GM23338 (cell line): ENCODE results near the gene GRAMD4. TPM values are rescaled to one million over a fixed set of nuclear protein-coding genes. Genes with fewer than 3 reads are reported as not detected.

ENCODE experiments used
- ATAC-seq: fragments of 200-7000 bp; cut with Tn5 transposase; 3 replicates; pipeline ENCODE4 v1.9.1; 2020
- DNase-seq: peaks from one replicate; pipeline ENCODE4 v3.0.0-alpha.2; 2015; ENCODE audit warnings: low spot score
- H2AFZ ChIP-seq: fragments of 200-600 bp; sonication (generic); 2 replicates; pipeline ENCODE4 v1.8.0; 2016; ENCODE audit warnings: antibody characterized with exemption, mild to moderate bottlenecking, moderate library complexity
- H3F3A ChIP-seq: fragments of 200-600 bp; sonication (generic); replicated peaks from 2 replicates; pipeline ENCODE4 v1.8.0; 2017; ENCODE audit warnings: antibody characterized with exemption, mixed run types, low read depth
- H3K27ac ChIP-seq: fragments of 200-600 bp; sonication (generic); 2 replicates; pipeline ENCODE4 v1.6.1; 2016; ENCODE audit warnings: low read depth
- H3K27me3 ChIP-seq: fragments of 200-600 bp; sonication (generic); 2 replicates; pipeline ENCODE4 v1.8.0; 2016; ENCODE audit warnings: mild to moderate bottlenecking, mixed run types, moderate library complexity; ENCODE audit not compliant: insufficient read depth
- H3K36me3 ChIP-seq: fragments of 200-600 bp; sonication (generic); 2 replicates; pipeline ENCODE4 v1.8.0; 2016; ENCODE audit warnings: mild to moderate bottlenecking; ENCODE audit not compliant: insufficient read depth
- H3K4me1 ChIP-seq: fragments of 200-600 bp; sonication (generic); 2 replicates; pipeline ENCODE4 v1.8.0; 2016; ENCODE audit warnings: mild to moderate bottlenecking, moderate library complexity; ENCODE audit not compliant: insufficient read depth
- H3K4me2 ChIP-seq: fragments of 200-600 bp; sonication (generic); 2 replicates; pipeline ENCODE4 v1.7.1; 2017; ENCODE audit warnings: mixed run types
- H3K4me3 ChIP-seq: fragments of 200-600 bp; sonication (generic); 2 replicates; pipeline ENCODE4 v1.6.1; 2016; ENCODE audit warnings: mixed run types
- H3K79me2 ChIP-seq: fragments of 200-600 bp; sonication (generic); replicated peaks from 2 replicates; pipeline ENCODE4 v1.8.0; 2017; ENCODE audit warnings: mild to moderate bottlenecking; ENCODE audit not compliant: insufficient read depth
- H3K9me2 ChIP-seq: fragments of 200-600 bp; sonication (generic); 2 replicates; pipeline ENCODE4 v1.8.0; 2017; ENCODE audit not compliant: insufficient read depth
- H4K20me1 ChIP-seq: fragments of 200-600 bp; sonication (generic); replicated peaks from 2 replicates; pipeline ENCODE4 v1.8.0; 2017; ENCODE audit warnings: mild to moderate bottlenecking; ENCODE audit not compliant: insufficient read depth
- H3K27ac Mint-ChIP-seq: 2 replicates; pipeline ENCODE4 v1.8.0; 2020; ENCODE audit warnings: inconsistent platforms, mild to moderate bottlenecking, moderate library complexity, mixed read lengths
- H3K27me3 Mint-ChIP-seq: 3 replicates; pipeline ENCODE4 v1.8.0; 2022; ENCODE audit warnings: low read depth, mild to moderate bottlenecking, moderate library complexity, mixed read lengths, inconsistent platforms; ENCODE audit not compliant: insufficient read depth, poor library complexity
- H3K36me3 Mint-ChIP-seq: 3 replicates; pipeline ENCODE4 v1.8.0; 2021; ENCODE audit warnings: low read depth, mild to moderate bottlenecking, inconsistent platforms, moderate library complexity, mixed read lengths
- H3K4me1 Mint-ChIP-seq: 3 replicates; pipeline ENCODE4 v1.8.0; 2020; ENCODE audit warnings: mild to moderate bottlenecking, inconsistent platforms, mixed read lengths
- H3K4me3 Mint-ChIP-seq: 3 replicates; pipeline ENCODE4 v1.8.0; 2021; ENCODE audit warnings: moderate library complexity, mild to moderate bottlenecking, inconsistent platforms, mixed read lengths
- H3K9me3 Mint-ChIP-seq: 3 replicates; pipeline ENCODE4 v1.8.0; 2020; ENCODE audit warnings: moderate library complexity, mild to moderate bottlenecking, inconsistent platforms, mixed read lengths
- CREB1 ChIP-seq: fragments of 250-450 bp; sonication (Bioruptor Pico); IDR thresholded peaks from 2 replicates; pipeline ENCODE4 v1.5.0; 2020; ENCODE audit warnings: low read depth, mild to moderate bottlenecking, moderate library complexity
- EZH2phosphoT487 ChIP-seq: fragments of 200-600 bp; sonication (generic); IDR thresholded peaks from one replicate; pipeline ENCODE4 v1.8.1; 2018; ENCODE audit warnings: antibody characterized with exemption; ENCODE audit not compliant: unreplicated experiment
- ZNF114 ChIP-seq: fragments of 250-450 bp; sonication (Bioruptor Pico); IDR thresholded peaks from 2 replicates; pipeline ENCODE4 v1.5.0; 2020; ENCODE audit warnings: mild to moderate bottlenecking, moderate library complexity
- ZNF331 ChIP-seq: fragments of 250-450 bp; sonication (Bioruptor Pico); IDR thresholded peaks from 2 replicates; pipeline ENCODE4 v1.5.0; 2020; ENCODE audit warnings: low read depth, mild to moderate bottlenecking, moderate library complexity
- polyA plus RNA-seq: library from polyadenylated mRNA; unstranded; fragments of >200 nt; fragmentation: Nextera tagmentation; extraction: Ambion mirVana; gene quantifications from 2 replicates; pipeline ENCODE4 v1.2.1, GENCODE V29; 2016
- total RNA-seq: library from RNA; depleted of rRNA; stranded (reverse); fragments of >200 nt; shearing (Covaris generic); gene quantifications from 2 replicates; pipeline ENCODE4 v1.2.3, GENCODE V29; 2014
- TF ChIP-seq, protein P1 (sequence below), 2 experiments: fragments of 200-600 bp in 1 of 2; sonication (generic) in 1 of 2; conservative IDR thresholded peaks; 2 replicates each; pipeline versions ENCODE4 v1.5.1 to v1.6.1; 2016 to 2017; ENCODE audit warnings: antibody characterized with exemption in 2 of 2, low read depth in 2 of 2, mild to moderate bottlenecking in 2 of 2, moderate library complexity in 1 of 2
- TF ChIP-seq, protein P2 (sequence below): IDR thresholded peaks from 2 replicates; pipeline ENCODE4 v1.6.1; 2016; ENCODE audit warnings: antibody characterized with exemption
- TF ChIP-seq, protein P3 (sequence below): IDR thresholded peaks from one replicate; pipeline ENCODE4 v1.6.1; 2018; ENCODE audit warnings: antibody characterized with exemption; ENCODE audit not compliant: unreplicated experiment

Gene GRAMD4
- total and polyA plus RNA-seq, 2 experiments from 2014 or later, result 2.7 to 81.8 TPM

DNA sequence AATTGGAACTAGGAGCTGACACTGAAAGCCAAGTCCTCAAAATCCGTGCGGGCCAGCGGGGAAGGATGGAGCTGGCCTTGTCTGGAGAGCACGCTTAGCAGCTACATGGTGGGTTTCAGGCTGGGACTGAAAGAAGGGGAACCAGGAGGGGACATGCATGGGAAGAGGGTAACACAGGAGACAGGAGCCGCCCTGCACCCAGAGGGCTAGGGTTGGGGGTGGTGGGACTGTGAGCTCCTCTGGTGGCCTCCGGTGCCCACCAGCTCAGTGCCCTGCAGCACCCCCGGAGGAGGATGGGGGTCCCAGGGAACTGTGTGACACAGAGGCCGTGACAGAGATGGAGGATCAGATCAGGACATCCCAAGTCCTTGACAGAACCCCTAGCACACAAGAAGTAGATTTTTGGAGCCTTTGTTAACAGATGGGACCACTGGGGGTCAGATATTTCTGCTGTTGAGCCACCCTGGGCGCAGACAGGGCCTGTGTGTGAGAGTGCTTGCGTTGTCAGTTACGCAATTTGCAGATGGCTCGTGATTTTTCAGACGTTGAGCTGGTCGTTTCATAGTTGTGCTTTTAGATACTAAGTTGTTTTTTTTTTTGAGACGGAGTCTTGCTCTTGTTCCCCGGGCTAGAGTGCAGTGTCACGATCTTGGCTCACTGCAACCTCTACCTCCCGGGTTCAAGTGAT, 21.3 kb upstream of the GRAMD4 start:
- Histone ChIP-seq H3K4me2 (no peak overlapping the region), H3K9me2 (no peaks in the 10 kb centered on the region), H3K4me1 (no peaks in the 10 kb centered on the region), H3K4me3 (no peak overlapping the region), H3K36me3 (no peaks in the 10 kb centered on the region), H3F3A (no peaks in the 10 kb centered on the region), H3K27ac (no peak overlapping the region), H4K20me1 (no peaks in the 10 kb centered on the region; the same call in none of the 2 replicates), H3K79me2 (peaks cover 13% of the 10 kb centered on the region; the same call in 1 of the 2 replicates), H3K27me3 (no peaks in the 10 kb centered on the region), H2AFZ (no peak overlapping the region)
- ATAC-seq (no peak), DNase-seq (no peak)
- Mint-ChIP-seq H3K27ac (no peak overlapping the region), H3K36me3 (no peaks in the 10 kb centered on the region; the same call in 2 of the 3 replicates), H3K4me3 (no peak overlapping the region), H3K9me3 (no peaks in the 10 kb centered on the region), H3K4me1 (peaks cover 6% of the 10 kb centered on the region; the same call in 2 of the 3 replicates), H3K27me3 (peaks cover 12% of the 10 kb centered on the region)
- TF ChIP-seq, protein P1, sequence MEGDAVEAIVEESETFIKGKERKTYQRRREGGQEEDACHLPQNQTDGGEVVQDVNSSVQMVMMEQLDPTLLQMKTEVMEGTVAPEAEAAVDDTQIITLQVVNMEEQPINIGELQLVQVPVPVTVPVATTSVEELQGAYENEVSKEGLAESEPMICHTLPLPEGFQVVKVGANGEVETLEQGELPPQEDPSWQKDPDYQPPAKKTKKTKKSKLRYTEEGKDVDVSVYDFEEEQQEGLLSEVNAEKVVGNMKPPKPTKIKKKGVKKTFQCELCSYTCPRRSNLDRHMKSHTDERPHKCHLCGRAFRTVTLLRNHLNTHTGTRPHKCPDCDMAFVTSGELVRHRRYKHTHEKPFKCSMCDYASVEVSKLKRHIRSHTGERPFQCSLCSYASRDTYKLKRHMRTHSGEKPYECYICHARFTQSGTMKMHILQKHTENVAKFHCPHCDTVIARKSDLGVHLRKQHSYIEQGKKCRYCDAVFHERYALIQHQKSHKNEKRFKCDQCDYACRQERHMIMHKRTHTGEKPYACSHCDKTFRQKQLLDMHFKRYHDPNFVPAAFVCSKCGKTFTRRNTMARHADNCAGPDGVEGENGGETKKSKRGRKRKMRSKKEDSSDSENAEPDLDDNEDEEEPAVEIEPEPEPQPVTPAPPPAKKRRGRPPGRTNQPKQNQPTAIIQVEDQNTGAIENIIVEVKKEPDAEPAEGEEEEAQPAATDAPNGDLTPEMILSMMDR (conservative IDR thresholded peaks at IDR 0.05; ENCODE audit: low read depth in 2 of 2), result no peak

DNA sequence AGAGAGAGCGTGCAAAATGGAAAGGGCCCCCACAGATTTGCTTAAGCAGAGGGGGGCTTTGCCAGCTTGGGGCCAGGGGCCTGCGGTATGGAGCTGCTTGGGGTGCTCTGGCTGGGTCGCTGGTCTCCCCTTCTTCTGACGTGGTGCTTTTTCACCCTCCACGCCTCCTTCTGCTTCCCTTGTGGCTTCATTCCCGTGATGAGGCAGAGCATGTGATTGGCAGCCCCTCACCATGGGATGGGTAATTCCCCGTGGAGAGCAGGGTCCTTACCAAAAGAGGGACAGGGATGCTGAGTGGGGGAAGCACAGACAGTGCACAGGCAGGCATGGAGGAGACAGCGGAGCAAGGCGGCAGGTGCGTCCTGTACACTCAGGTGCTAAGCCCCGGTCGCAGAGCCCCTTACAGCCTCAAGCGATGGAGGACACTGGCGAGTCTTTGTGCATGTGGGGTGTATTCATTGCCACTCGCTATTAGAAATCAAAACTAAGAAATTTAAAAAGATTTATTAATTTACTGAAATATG, 19.9 kb upstream of the GRAMD4 start:
- ATAC-seq (no peak), DNase-seq (no peak)
- Mint-ChIP-seq H3K27ac (peak overlapping the region; percentile 47; the same call in 1 of the 2 replicates), H3K9me3 (no peaks in the 10 kb centered on the region), H3K4me3 (no peak overlapping the region), H3K36me3 (no peaks in the 10 kb centered on the region; the same call in 2 of the 3 replicates), H3K4me1 (peaks cover 13% of the 10 kb centered on the region), H3K27me3 (peaks cover 11% of the 10 kb centered on the region)
- Histone ChIP-seq H3K36me3 (no peaks in the 10 kb centered on the region), H3K4me1 (no peaks in the 10 kb centered on the region), H2AFZ (no peak overlapping the region), H3F3A (no peaks in the 10 kb centered on the region), H3K27me3 (no peaks in the 10 kb centered on the region), H3K9me2 (no peaks in the 10 kb centered on the region), H3K4me2 (no peak overlapping the region), H3K79me2 (peaks cover 13% of the 10 kb centered on the region), H3K27ac (no peak overlapping the region), H3K4me3 (no peak overlapping the region), H4K20me1 (no peaks in the 10 kb centered on the region; the same call in none of the 2 replicates)
- TF ChIP-seq, protein P2, sequence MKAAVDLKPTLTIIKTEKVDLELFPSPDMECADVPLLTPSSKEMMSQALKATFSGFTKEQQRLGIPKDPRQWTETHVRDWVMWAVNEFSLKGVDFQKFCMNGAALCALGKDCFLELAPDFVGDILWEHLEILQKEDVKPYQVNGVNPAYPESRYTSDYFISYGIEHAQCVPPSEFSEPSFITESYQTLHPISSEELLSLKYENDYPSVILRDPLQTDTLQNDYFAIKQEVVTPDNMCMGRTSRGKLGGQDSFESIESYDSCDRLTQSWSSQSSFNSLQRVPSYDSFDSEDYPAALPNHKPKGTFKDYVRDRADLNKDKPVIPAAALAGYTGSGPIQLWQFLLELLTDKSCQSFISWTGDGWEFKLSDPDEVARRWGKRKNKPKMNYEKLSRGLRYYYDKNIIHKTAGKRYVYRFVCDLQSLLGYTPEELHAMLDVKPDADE, result no peak
- no peak for TF ChIP-seq ZNF331 (CRISPR knock-in tag)

DNA sequence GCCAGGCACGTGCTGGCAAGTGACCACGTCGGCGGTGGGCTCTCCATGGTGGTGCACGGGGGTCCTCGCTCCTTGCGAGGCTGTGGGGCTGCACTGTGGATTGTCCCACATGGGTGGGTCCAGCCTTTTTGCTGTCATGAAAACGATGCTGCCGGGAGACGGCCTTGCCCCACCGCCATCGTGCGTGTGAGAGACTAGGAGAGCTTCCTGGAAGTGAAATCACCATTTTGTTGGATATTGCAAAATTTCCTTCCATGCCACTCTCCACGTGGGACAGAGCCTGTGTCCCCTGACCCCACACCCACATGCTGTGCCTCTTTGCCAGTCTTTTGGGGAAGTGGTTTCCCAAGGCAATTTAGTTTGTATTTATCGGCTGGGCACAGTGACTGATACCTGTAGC, 18.2 kb upstream of the GRAMD4 start:
- H3K36me3 Mint-ChIP-seq, result no peaks in the 10 kb centered on the region; the same call in 2 of the 3 replicates
- no peak overlapping the region for H3K4me2 ChIP-seq
- no peaks in the 10 kb centered on the region for H3F3A ChIP-seq
- peaks cover 15% of the 10 kb centered on the region for H3K79me2 ChIP-seq
- no peak overlapping the region for H3K4me3 Mint-ChIP-seq
- peaks cover 7% of the 10 kb centered on the region for H3K27me3 Mint-ChIP-seq
- H3K27ac ChIP-seq, result no peak overlapping the region
- no peaks in the 10 kb centered on the region for H3K4me1 ChIP-seq
- peaks cover 10% of the 10 kb centered on the region for H3K4me1 Mint-ChIP-seq
- no peak overlapping the region for H3K4me3 ChIP-seq
- ATAC-seq (no peak), DNase-seq (no peak)
- no peaks in the 10 kb centered on the region for H3K9me3 Mint-ChIP-seq
- no peaks in the 10 kb centered on the region; the same call in none of the 2 replicates for H4K20me1 ChIP-seq
- no peak overlapping the region for H2AFZ ChIP-seq
- no peak overlapping the region for H3K27ac Mint-ChIP-seq
- H3K9me2 ChIP-seq, result no peaks in the 10 kb centered on the region
- H3K36me3 ChIP-seq, result no peaks in the 10 kb centered on the region
- no peaks in the 10 kb centered on the region for H3K27me3 ChIP-seq
- TF ChIP-seq, protein P2, result no peak
- TF ChIP-seq, protein P3, sequence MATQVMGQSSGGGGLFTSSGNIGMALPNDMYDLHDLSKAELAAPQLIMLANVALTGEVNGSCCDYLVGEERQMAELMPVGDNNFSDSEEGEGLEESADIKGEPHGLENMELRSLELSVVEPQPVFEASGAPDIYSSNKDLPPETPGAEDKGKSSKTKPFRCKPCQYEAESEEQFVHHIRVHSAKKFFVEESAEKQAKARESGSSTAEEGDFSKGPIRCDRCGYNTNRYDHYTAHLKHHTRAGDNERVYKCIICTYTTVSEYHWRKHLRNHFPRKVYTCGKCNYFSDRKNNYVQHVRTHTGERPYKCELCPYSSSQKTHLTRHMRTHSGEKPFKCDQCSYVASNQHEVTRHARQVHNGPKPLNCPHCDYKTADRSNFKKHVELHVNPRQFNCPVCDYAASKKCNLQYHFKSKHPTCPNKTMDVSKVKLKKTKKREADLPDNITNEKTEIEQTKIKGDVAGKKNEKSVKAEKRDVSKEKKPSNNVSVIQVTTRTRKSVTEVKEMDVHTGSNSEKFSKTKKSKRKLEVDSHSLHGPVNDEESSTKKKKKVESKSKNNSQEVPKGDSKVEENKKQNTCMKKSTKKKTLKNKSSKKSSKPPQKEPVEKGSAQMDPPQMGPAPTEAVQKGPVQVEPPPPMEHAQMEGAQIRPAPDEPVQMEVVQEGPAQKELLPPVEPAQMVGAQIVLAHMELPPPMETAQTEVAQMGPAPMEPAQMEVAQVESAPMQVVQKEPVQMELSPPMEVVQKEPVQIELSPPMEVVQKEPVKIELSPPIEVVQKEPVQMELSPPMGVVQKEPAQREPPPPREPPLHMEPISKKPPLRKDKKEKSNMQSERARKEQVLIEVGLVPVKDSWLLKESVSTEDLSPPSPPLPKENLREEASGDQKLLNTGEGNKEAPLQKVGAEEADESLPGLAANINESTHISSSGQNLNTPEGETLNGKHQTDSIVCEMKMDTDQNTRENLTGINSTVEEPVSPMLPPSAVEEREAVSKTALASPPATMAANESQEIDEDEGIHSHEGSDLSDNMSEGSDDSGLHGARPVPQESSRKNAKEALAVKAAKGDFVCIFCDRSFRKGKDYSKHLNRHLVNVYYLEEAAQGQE, result no peak
- TF ChIP-seq CREB1 (CRISPR knock-in tag) (no peak), ZNF114 (no peak), EZH2phosphoT487 (no peak)
